BE2C (cell line): ENCODE results near the gene OPCML.

Experiments
- DNase-seq: peaks from one replicate; pipeline ENCODE4 v3.0.0-alpha.2; 2020
- H3K27me3 ChIP-seq: fragments of 250-450 bp; sonication (Bioruptor Pico); 2 replicates; pipeline ENCODE4 v1.5.1; 2020; ENCODE audit warnings: mild to moderate bottlenecking
- H3K36me3 ChIP-seq: fragments of 250-450 bp; sonication (Bioruptor Pico); 2 replicates; pipeline ENCODE4 v1.5.1; 2020; ENCODE audit warnings: mild to moderate bottlenecking
- H3K4me1 ChIP-seq: fragments of 250-450 bp; sonication (Bioruptor Pico); 2 replicates; pipeline ENCODE4 v1.5.1; 2020
- H3K4me3 ChIP-seq: 2 replicates; pipeline ENCODE4 v1.5.1; 2011; ENCODE audit warnings: low read depth, low read length
- H3K9me3 ChIP-seq: fragments of 250-450 bp; sonication (Bioruptor Pico); 2 replicates; pipeline ENCODE4 v1.5.1; 2020
- CTCF ChIP-seq: IDR thresholded peaks from 2 replicates; pipeline ENCODE4 v1.5.1; 2012; ENCODE audit warnings: mild to moderate bottlenecking, low read depth, low read length

OPCML gene

GRCh38 chr11:132907651-132908413, 624.5 kb downstream of the OPCML start:
- Histone ChIP-seq H3K36me3 (no peaks in the 10 kb centered on the region), H3K4me3 (no peak overlapping the region)
- DNase-seq: no peak

DNA sequence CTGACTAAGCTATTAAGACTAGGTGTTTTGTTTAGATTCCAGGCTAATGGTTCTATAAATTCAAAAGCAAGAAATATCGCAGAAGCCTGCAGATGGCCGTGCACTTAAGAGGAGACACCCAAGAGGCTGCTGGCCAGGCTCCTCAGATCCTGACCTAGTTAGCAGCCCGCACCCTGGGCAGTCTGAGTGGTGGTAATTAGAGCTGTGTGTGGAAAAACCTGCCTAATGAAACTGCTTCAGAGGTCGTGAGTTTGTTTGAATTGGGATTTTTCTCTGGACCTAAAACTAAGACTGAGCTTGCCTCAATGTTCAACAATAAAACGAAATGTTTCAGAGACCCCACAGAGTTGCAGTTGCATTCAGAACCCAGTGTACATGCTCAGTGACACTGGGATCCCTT, 627.7 kb downstream of the OPCML start:
- H3K4me3 ChIP-seq: no peak overlapping the region
- no peak for TF ChIP-seq CTCF
- DNase-seq: no peak

More at GRCh38 chr11:132907651-132908413, 624.5 kb downstream of the OPCML start:
- no peaks in the 10 kb centered on the region for H3K27me3 ChIP-seq
- no peak for TF ChIP-seq CTCF
- H3K9me3 ChIP-seq: no peaks in the 10 kb centered on the region
- H3K4me1 ChIP-seq: no peaks in the 10 kb centered on the region

DNA sequence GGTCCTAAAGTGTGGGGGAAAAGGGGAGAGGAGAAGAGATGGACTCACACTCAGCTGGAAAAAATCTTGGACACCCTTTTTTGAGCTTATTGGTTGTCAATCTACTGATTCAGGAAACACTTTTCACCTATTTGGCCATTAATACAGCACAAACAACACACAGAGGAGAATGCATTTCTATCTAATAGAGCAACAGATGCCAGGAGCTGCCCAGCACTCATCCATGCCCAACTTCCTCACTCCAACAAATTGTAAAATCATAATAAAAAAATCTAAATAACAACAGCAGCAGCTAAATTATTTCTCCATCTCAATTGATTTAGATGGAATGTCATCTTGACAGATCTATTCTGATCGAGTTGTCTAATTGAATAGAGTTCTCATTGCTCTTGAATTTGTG, 628.2 kb downstream of the OPCML start:
- H3K36me3 ChIP-seq: no peaks in the 10 kb centered on the region
- no peak for TF ChIP-seq CTCF
- DNase-seq: no peak
- no peaks in the 10 kb centered on the region for H3K27me3 ChIP-seq
- no peak overlapping the region for H3K4me3 ChIP-seq
- H3K9me3 ChIP-seq: no peaks in the 10 kb centered on the region
- no peaks in the 10 kb centered on the region for H3K4me1 ChIP-seq

More for the DNA sequence above, 627.7 kb downstream of the OPCML start:
- Histone ChIP-seq H3K9me3 (no peaks in the 10 kb centered on the region), H3K36me3 (no peaks in the 10 kb centered on the region), H3K4me1 (no peaks in the 10 kb centered on the region), H3K27me3 (no peaks in the 10 kb centered on the region)

DNA sequence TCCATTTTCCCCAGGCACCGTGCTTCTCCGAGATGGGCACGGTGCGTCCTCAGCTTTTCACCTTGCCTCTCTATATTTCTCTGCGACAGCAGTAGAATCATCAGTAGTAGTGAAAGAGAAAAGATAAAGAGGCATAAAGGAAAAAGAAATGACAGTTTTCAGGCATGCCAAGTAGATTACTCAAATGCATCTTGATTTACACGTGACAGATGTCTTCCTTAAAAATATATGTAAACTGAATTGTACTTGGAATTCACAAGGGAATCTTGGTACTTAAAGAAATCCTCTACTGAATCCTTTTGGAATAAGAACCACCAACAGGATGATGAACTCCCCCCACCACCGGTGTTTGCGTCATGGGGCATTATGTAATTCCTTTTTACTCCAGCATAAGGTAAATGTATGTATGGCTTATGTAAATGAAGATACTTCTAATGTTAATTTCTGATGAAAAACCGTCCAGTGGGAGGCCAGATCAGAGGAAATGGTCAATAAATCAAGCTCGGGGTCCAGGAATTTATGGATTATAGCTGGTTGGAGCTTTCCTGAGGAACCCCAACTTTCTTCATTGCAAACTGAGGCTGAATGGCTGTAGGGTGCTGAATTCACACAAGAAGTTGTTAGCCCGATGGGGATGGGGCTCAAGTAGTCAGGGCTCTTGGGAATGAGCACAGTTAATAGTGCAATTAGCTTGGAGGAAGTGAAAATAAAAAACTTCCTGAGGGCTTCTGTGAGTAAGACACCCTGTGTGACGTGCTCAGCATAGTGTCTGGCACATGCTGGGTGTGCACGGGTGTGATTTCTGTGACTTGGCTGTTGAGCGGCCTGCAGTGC, 630.4 kb downstream of the OPCML start:
- no peak for DNase-seq
- no peak for TF ChIP-seq CTCF
- Histone ChIP-seq H3K4me1 (no peaks in the 10 kb centered on the region), H3K27me3 (no peaks in the 10 kb centered on the region), H3K4me3 (no peak overlapping the region), H3K36me3 (no peaks in the 10 kb centered on the region), H3K9me3 (no peaks in the 10 kb centered on the region)

DNA sequence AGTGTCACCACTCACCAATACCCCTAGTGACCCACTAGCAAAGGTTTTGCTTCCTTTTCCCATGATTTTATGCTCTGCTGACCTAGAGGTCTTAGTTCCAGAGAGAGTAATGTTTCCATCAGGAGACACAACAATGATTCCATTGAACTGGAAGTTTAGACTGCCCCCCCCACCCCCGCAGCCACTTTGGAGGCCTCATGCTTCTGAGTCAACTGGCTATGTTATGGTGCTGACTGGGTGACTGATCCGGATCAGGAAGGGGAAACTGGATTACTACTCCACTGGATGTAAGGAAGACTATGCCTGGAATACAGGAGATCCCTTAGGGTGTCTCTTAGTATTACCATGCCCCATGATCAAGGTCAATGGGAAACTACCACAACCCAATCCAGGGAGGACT, 633.6 kb downstream of the OPCML start:
- Histone ChIP-seq H3K9me3 (no peaks in the 10 kb centered on the region), H3K36me3 (no peaks in the 10 kb centered on the region), H3K4me1 (no peaks in the 10 kb centered on the region), H3K27me3 (no peaks in the 10 kb centered on the region), H3K4me3 (no peak overlapping the region)
- DNase-seq: no peak
- TF ChIP-seq CTCF: no peak

DNA sequence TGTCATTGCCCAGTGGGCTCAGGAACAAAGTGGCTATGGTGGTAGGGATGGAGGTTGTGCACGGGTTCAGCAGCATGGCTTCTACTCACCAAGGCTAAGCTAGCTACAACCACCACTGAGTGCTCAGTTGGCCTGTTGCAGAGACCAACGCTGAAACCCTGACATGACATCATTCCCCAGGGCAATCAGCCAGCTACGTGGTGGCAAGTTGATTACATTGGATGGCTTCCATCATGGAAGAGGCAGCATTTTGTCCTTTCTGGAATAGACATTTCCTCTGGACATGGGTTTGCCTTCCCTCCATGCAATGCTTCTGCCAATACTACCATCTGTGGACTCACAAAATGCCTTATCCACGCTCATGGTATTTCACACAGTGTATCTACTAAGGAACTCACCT, 634.3 kb downstream of the OPCML start:
- Histone ChIP-seq H3K4me1 (no peaks in the 10 kb centered on the region), H3K27me3 (no peaks in the 10 kb centered on the region), H3K9me3 (no peaks in the 10 kb centered on the region), H3K36me3 (no peaks in the 10 kb centered on the region), H3K4me3 (no peak overlapping the region)
- TF ChIP-seq CTCF: no peak
- DNase-seq: no peak
